HCT116 (cell line): Measurements from ENCODE around the gene NTHL1. TPM values are rescaled to one million over a fixed set of nuclear protein-coding genes. Genes with fewer than 3 reads are reported as not detected.

Experiments
- ATAC-seq: fragments of 200-7000 bp; cut with Tn5 transposase; 2 replicates; pipeline ENCODE4 v1.9.1; 2020; ENCODE audit warnings: mild to moderate bottlenecking, moderate library complexity
- BruUV-seq: library from RNA; stranded (reverse); fragments of 400-500 nt; replicated peaks from 2 replicates; lab custom pipeline; 2021; lab: Mats Ljungman, UMichigan
- CTCF ChIA-PET: fragments of 300-600 bp; sonication (Branson Sonifier 250); formaldehyde crosslinking; loops from one replicate; lab custom pipeline; 2021; ENCODE audit warnings: antibody characterized with exemption; lab: Charles Lee
- POLR2A ChIA-PET: fragments of 300-600, 350-600 bp; sonication (Branson Sonifier 250); formaldehyde crosslinking; loops from one replicate; lab custom pipeline; 2021; ENCODE audit warnings: antibody characterized with exemption; lab: Charles Lee
- RAD21 ChIA-PET, 2 experiments: fragments of 300-600 bp; sonication (Branson Sonifier 250); formaldehyde crosslinking; loops; one replicate each; lab custom pipeline; 2023; ENCODE audit warnings: low total read pairs in 2 of 2; ENCODE audit not compliant: uncharacterized antibody in 2 of 2, unreplicated experiment in 2 of 2, low non-redundant PET in 1 of 2; lab: Charles Lee
- DNase-seq: peaks from one replicate; pipeline ENCODE4 v3.0.0-alpha.2; 2010; ENCODE audit warnings: low read depth, low spot score
- H2AFZ ChIP-seq: fragments of 200-600 bp; shearing (Covaris generic), sonication (generic); 2 replicates; pipeline ENCODE4 v1.6.1; 2017; ENCODE audit warnings: low read depth, mixed run types, mixed read lengths, antibody characterized with exemption, low read length; ENCODE audit not compliant: poor library complexity, severe bottlenecking
- H3K27ac ChIP-seq: 2 replicates; pipeline ENCODE4 v1.5.1; 2012; ENCODE audit warnings: low read depth, low read length
- H3K27me3 ChIP-seq: fragments of 200-600 bp; sonication (generic); 2 replicates; pipeline ENCODE4 v1.6.1; 2016; ENCODE audit warnings: mixed run types, low read length, mixed read lengths; ENCODE audit not compliant: insufficient read depth
- H3K36me3 ChIP-seq, 2 experiments: fragments of 200-500 bp in 1 of 2; fragments of 200-600 bp in 1 of 2; sonication (Bioruptor generic) in 1 of 2; sonication (generic) in 1 of 2; 2 replicates each; pipeline versions ENCODE4 v1.5.1 to v1.6.1; 2014 to 2016; ENCODE audit warnings: low read length in 2 of 2, inconsistent platforms in 1 of 2, mixed read lengths in 1 of 2, mixed run types in 1 of 2; ENCODE audit not compliant: insufficient read depth in 2 of 2, control insufficient read depth in 1 of 2
- H3K4me1 ChIP-seq, 2 experiments: fragments of 200-600 bp in 1 of 2; sonication (generic) in 1 of 2; 2 replicates each; pipeline versions ENCODE4 v1.5.1 to v1.6.1; 2012 to 2017; ENCODE audit warnings: low read length in 2 of 2, inconsistent platforms in 1 of 2, mild to moderate bottlenecking in 1 of 2, mixed read lengths in 1 of 2, mixed run types in 1 of 2, moderate library complexity in 1 of 2; ENCODE audit not compliant: insufficient read depth in 2 of 2, control insufficient read depth in 1 of 2
- H3K4me2 ChIP-seq: fragments of 200-600 bp; sonication (generic); 2 replicates; pipeline ENCODE4 v1.6.1; 2017; ENCODE audit warnings: mixed run types, low read length, mixed read lengths
- H3K4me3 ChIP-seq, 2 experiments: fragments of 200-600 bp in 1 of 2; sonication (generic) in 1 of 2; replicated peaks in 1 of 2; 2 replicates each; pipeline ENCODE4 v1.5.1; 2011 to 2016; ENCODE audit warnings: low read length in 2 of 2, control low read depth in 1 of 2, low read depth in 1 of 2, mild to moderate bottlenecking in 1 of 2, mixed read lengths in 1 of 2, mixed run types in 1 of 2
- H3K79me2 ChIP-seq: fragments of 200-600 bp; sonication (generic); 2 replicates; pipeline ENCODE4 v1.6.1; 2017; ENCODE audit warnings: mild to moderate bottlenecking, mixed run types, low read length, moderate library complexity, mixed read lengths; ENCODE audit not compliant: insufficient read depth
- H3K9ac ChIP-seq: fragments of 200-600 bp; sonication (generic); 2 replicates; pipeline ENCODE4 v1.6.1; 2016; ENCODE audit warnings: low read length, mixed read lengths
- H3K9me2 ChIP-seq: fragments of 200-600 bp; sonication (generic), shearing (Covaris generic); 2 replicates; pipeline ENCODE4 v1.6.1; 2017; ENCODE audit warnings: mixed run types, mild to moderate bottlenecking, moderate library complexity; ENCODE audit not compliant: insufficient read depth
- H3K9me3 ChIP-seq, 2 experiments: fragments of 200-500 bp in 1 of 2; fragments of 200-600 bp in 1 of 2; sonication (Bioruptor generic) in 1 of 2; sonication (generic) in 1 of 2; 2 replicates each; pipeline ENCODE4 v1.6.1; 2014 to 2017; ENCODE audit warnings: low read length in 2 of 2, mixed read lengths in 2 of 2, inconsistent platforms in 1 of 2, low read depth in 1 of 2, mild to moderate bottlenecking in 1 of 2, mixed run types in 1 of 2, moderate library complexity in 1 of 2; ENCODE audit not compliant: control insufficient read depth in 1 of 2, insufficient read depth in 1 of 2
- H4K20me1 ChIP-seq: fragments of 200-600 bp; sonication (generic), shearing (Covaris generic); 2 replicates; pipeline ENCODE4 v1.6.1; 2017; ENCODE audit warnings: mixed run types, mild to moderate bottlenecking, moderate library complexity; ENCODE audit not compliant: insufficient read depth
- EZH2 ChIP-seq: fragments of 200-600 bp; sonication (generic); IDR thresholded peaks from 2 replicates; pipeline ENCODE4 v1.6.1; 2017; ENCODE audit warnings: antibody characterized with exemption, mixed run types
- FOSL1 ChIP-seq: IDR thresholded peaks from 2 replicates; pipeline ENCODE4 v1.6.1; 2012; ENCODE audit warnings: low read depth
- JUND ChIP-seq: IDR thresholded peaks from 2 replicates; pipeline ENCODE4 v1.6.1; 2012
- POLR2AphosphoS5 ChIP-seq: IDR thresholded peaks from 2 replicates; pipeline ENCODE4 v1.6.1; 2011; ENCODE audit warnings: mild to moderate bottlenecking, low read depth, low read length, moderate library complexity
- REST ChIP-seq: IDR thresholded peaks from 2 replicates; pipeline ENCODE4 v1.6.1; 2012; ENCODE audit warnings: low read depth
- SIN3A ChIP-seq: IDR thresholded peaks from 2 replicates; pipeline ENCODE4 v1.6.1; 2012; ENCODE audit warnings: low read depth
- SRF ChIP-seq: IDR thresholded peaks from 2 replicates; pipeline ENCODE4 v1.6.1; 2012; ENCODE audit warnings: low read depth
- TCF7L2 ChIP-seq: IDR thresholded peaks from 2 replicates; pipeline ENCODE4 v1.7.0; 2011; ENCODE audit warnings: borderline replicate concordance, inconsistent platforms; ENCODE audit not compliant: insufficient read depth, insufficient read length; ENCODE audit errors: extremely low read depth
- ZFX ChIP-seq: fragments of 450-650 bp; IDR thresholded peaks from 2 replicates; pipeline ENCODE4 v1.6.1; 2017
- intact Hi-C: fragments of 100-400 bp; cut with micrococcal nuclease; formaldehyde crosslinking; loops from 2 replicates; pipeline ENCODE4 v1.10.0; 2022
- total RNA-seq: library from RNA; stranded (reverse); gene quantifications from one replicate; pipeline ENCODE4 v1.2.1, GENCODE V29; 2021; ENCODE audit not compliant: unreplicated experiment
- TF ChIP-seq, protein P1 (sequence below): IDR thresholded peaks from 2 replicates; pipeline ENCODE4 v1.6.1; 2012

The NTHL1 gene
- total RNA-seq, 1 experiment from 2014 or later: 40.1 TPM

GRCh38 chr16:2086812-2087747 lies 39.4 kb upstream of the NTHL1 start (continued):
- TF ChIP-seq TCF7L2: no peak

- Histone ChIP-seq H3K4me2 (no peak overlapping the region), H3K9me3 (no peaks in the 10 kb centered on the region), H3K9ac (no peak overlapping the region), H3K4me1 (peaks cover 4 to 12% of the 10 kb centered on the region in 2 experiments), H3K79me2 (no peaks in the 10 kb centered on the region), H3K4me3 (no peak overlapping the region), H2AFZ (no peak overlapping the region), H3K9me2 (no peaks in the 10 kb centered on the region), H3K27me3 (no peaks in the 10 kb centered on the region), H3K36me3 (peaks cover 5 to 13% of the 10 kb centered on the region in 2 experiments; a peak in 2 of 4 replicates), H4K20me1 (no peaks in the 10 kb centered on the region), H3K27ac (no peak overlapping the region; the same call in 1 of the 2 replicates)
- ChIA-PET RAD21 (no interaction called here), CTCF (interaction anchor here (1.1 kb wide), 1 partner anchor 39 kb away, joined by 3 read pairs; the partner anchor contains the start of genes NTHL1 and TSC2), POLR2A (no interaction called here)
- ATAC-seq: no peak
- intact Hi-C loops: no loop called here
- TF ChIP-seq JUND (no peak), SIN3A (no peak), POLR2AphosphoS5 (no peak), SRF (no peak), REST (no peak), EZH2 (no peak), ZFX (no peak), FOSL1 (no peak)
- TF ChIP-seq, protein P1, sequence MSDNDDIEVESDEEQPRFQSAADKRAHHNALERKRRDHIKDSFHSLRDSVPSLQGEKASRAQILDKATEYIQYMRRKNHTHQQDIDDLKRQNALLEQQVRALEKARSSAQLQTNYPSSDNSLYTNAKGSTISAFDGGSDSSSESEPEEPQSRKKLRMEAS: no peak
- no peak for DNase-seq
- BruUV-seq: no TSS peak
These were observed 38.6 kb upstream of the NTHL1 start for GRCh38 chr16:2086106-2086742.
